Neuronal stem cell (in vitro differentiated cells): ENCODE data around the gene F8.
"Not testable (repeated sequence)": the region's sequence is repeated elsewhere in the genome, so short reads cannot be mapped to it uniquely, and the experiment has no call there.

Source experiments
- DNase-seq: peaks from one replicate; pipeline ENCODE4 v3.0.0-alpha.2; 2013; ENCODE audit warnings: low spot score
- H2AFZ ChIP-seq: one replicate; pipeline ENCODE4 v1.6.1; 2013; ENCODE audit warnings: mild to moderate bottlenecking, low read length, inconsistent platforms
- H2AK5ac ChIP-seq: 2 replicates; pipeline ENCODE4 v1.6.1; 2013; ENCODE audit warnings: low read depth, mild to moderate bottlenecking, inconsistent platforms, low read length, moderate library complexity, mixed read lengths
- H2BK120ac ChIP-seq: 2 replicates; pipeline ENCODE4 v1.6.1; 2013; ENCODE audit warnings: low read depth, mild to moderate bottlenecking, inconsistent platforms, low read length, moderate library complexity, mixed read lengths
- H2BK12ac ChIP-seq: one replicate; pipeline ENCODE4 v1.6.1; 2013; ENCODE audit warnings: low read length, inconsistent platforms
- H2BK15ac ChIP-seq: 2 replicates; pipeline ENCODE4 v1.6.1; 2013; ENCODE audit warnings: mild to moderate bottlenecking, low read length, inconsistent platforms, mixed read lengths
- H2BK5ac ChIP-seq: one replicate; pipeline ENCODE4 v1.6.1; 2013; ENCODE audit warnings: inconsistent platforms, mild to moderate bottlenecking, low read length, moderate library complexity
- H3K14ac ChIP-seq: one replicate; pipeline ENCODE4 v1.6.1; 2013; ENCODE audit warnings: low read length, inconsistent platforms
- H3K18ac ChIP-seq: 2 replicates; pipeline ENCODE4 v1.6.1; 2013; ENCODE audit warnings: low read length, inconsistent platforms
- H3K23ac ChIP-seq: 2 replicates; pipeline ENCODE4 v1.6.1; 2013; ENCODE audit warnings: low read depth, mild to moderate bottlenecking, mixed read lengths, low read length, inconsistent platforms; ENCODE audit not compliant: poor library complexity
- H3K27ac ChIP-seq: replicated peaks from 3 replicates; pipeline ENCODE4 v1.5.1; 2013; ENCODE audit warnings: low read length, inconsistent platforms
- H3K27me3 ChIP-seq, 3 experiments: 2 replicates each; pipeline ENCODE4 v1.6.1; 2013; ENCODE audit warnings: low read length in 3 of 3, mild to moderate bottlenecking in 2 of 3, inconsistent platforms in 1 of 3, low read depth in 1 of 3, mixed read lengths in 1 of 3, moderate library complexity in 1 of 3; ENCODE audit not compliant: control insufficient read depth in 3 of 3, insufficient read depth in 3 of 3
- H3K36me3 ChIP-seq, 2 donors: replicated peaks in 1 of 2; 2 replicates each; pipeline ENCODE4 v1.6.1; 2013; ENCODE audit warnings: low read length in 2 of 2; ENCODE audit not compliant: control insufficient read depth in 2 of 2, insufficient read depth in 2 of 2
- H3K4ac ChIP-seq: 2 replicates; pipeline ENCODE4 v1.6.1; 2013; ENCODE audit warnings: inconsistent platforms, mild to moderate bottlenecking, low read length, moderate library complexity
- H3K4me1 ChIP-seq, 2 donors: 1 replicate in 1 of 2; 2 replicates in 1 of 2; pipeline ENCODE4 v1.6.1; 2013; ENCODE audit warnings: low read length in 2 of 2, low read depth in 1 of 2; ENCODE audit not compliant: control insufficient read depth in 2 of 2, insufficient read depth in 1 of 2
- H3K4me2 ChIP-seq: one replicate; pipeline ENCODE4 v1.6.1; 2013; ENCODE audit warnings: mild to moderate bottlenecking, low read length, inconsistent platforms; ENCODE audit not compliant: insufficient read depth, poor library complexity, severe bottlenecking
- H3K4me3 ChIP-seq, 2 donors: 2 replicates each; pipeline ENCODE4 v1.5.1; 2013; ENCODE audit warnings: low read length in 2 of 2, mild to moderate bottlenecking in 2 of 2, inconsistent platforms in 1 of 2, moderate library complexity in 1 of 2
- H3K79me1 ChIP-seq: one replicate; pipeline ENCODE4 v1.6.1; 2013; ENCODE audit warnings: low read depth, mild to moderate bottlenecking, inconsistent platforms, low read length, moderate library complexity
- H3K9ac ChIP-seq: one replicate; pipeline ENCODE4 v1.6.1; 2013; ENCODE audit warnings: mild to moderate bottlenecking, low read depth, low read length, inconsistent platforms; ENCODE audit not compliant: poor library complexity
- H3K9me3 ChIP-seq, 2 donors: replicated peaks in 1 of 2; 2 replicates each; pipeline versions ENCODE3 to v1.6.1; 2013; ENCODE audit warnings: low read length in 2 of 2, mild to moderate bottlenecking in 2 of 2, inconsistent platforms in 1 of 2, low read depth in 1 of 2, mixed read lengths in 1 of 2, moderate library complexity in 1 of 2; ENCODE audit not compliant: control insufficient read depth in 2 of 2, insufficient read depth in 1 of 2
- H4K8ac ChIP-seq: one replicate; pipeline ENCODE4 v1.6.1; 2013; ENCODE audit warnings: low read depth, mild to moderate bottlenecking, inconsistent platforms, low read length, moderate library complexity
- H4K91ac ChIP-seq: one replicate; pipeline ENCODE4 v1.6.1; 2013; ENCODE audit warnings: low read length, low read depth, mild to moderate bottlenecking, inconsistent platforms; ENCODE audit not compliant: poor library complexity
- WGBS, 2 donors: extraction: QIAGEN DNeasy Blood & Tissue Kit; methylation state at CpG; one replicate each; pipeline ENCODE4 v1.1.7; 2013; ENCODE audit warnings: missing lambda C conversion rate in 2 of 2, mixed read lengths in 1 of 2; ENCODE audit not compliant: insufficient read length in 2 of 2, insufficient replicate concordance in 1 of 2; ENCODE audit errors: extremely low coverage in 2 of 2; 5-methylcytosine and 5-hydroxymethylcytosine counted together

F8 gene

DNA sequence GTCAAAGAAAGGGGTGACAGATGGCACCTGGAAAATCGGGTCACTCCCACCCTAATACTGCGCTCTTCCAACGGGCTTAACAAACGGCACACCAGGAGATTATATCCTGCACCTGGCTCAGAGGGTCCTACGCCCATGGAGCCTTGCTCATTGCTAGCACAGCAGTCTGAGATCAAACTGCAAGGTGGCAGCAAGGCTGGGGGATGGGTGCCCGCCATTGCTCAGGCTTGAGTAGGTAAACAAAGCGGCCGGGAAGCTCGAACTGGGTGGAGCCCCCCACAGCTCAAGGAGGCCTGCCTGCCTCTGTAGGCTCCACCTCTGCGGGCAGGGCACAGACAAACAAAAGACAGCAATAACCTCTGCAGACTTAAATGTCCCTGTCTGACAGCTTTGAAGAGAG, 83.3 kb downstream of the F8 start:
- no CpG with 5 or more reads among the region's 10 CpGs for WGBS, 2 donors

DNA sequence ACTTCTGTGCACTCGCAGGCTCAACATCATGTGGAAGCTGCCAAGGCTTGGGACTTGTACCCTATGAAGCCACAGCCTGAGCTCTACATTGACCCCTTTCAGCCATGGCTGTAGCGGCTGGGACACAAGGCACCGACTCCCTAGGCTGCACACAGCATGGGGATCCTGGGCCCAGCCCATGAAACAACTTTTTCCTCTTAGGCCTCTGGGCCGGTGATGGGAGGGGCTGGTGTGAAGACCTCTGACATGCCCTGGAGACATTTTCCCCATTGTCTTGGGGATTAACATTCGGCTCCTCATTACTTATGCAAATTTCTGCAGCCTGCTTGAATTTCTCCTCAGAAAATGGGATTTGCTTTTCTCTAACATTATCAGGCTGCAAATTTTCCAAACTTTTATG, 97.8 kb downstream of the F8 start:
- H4K91ac ChIP-seq, H3K79me1 ChIP-seq, H3K27me3 ChIP-seq, H2BK15ac ChIP-seq, H3K14ac ChIP-seq, H3K23ac ChIP-seq, H3K18ac ChIP-seq, H3K4ac ChIP-seq, H3K4me1 ChIP-seq, H2AK5ac ChIP-seq, H3K27ac ChIP-seq, H3K36me3 ChIP-seq, H2BK120ac ChIP-seq, DNase-seq, H2AFZ ChIP-seq, H3K9me3 ChIP-seq, H2BK5ac ChIP-seq, H3K9ac ChIP-seq, H3K4me3 ChIP-seq, H4K8ac ChIP-seq, H2BK12ac ChIP-seq, H3K4me2 ChIP-seq: not testable (repeated sequence)
- no CpG with 5 or more reads among the region's 5 CpGs for WGBS, 2 donors

More for the DNA sequence above, 83.3 kb downstream of the F8 start:
- H4K91ac ChIP-seq, H3K9ac ChIP-seq, H2BK15ac ChIP-seq, H3K27me3 ChIP-seq, H3K4me3 ChIP-seq, H3K9me3 ChIP-seq, H2AFZ ChIP-seq, H3K4ac ChIP-seq, H3K18ac ChIP-seq, H3K14ac ChIP-seq, H2BK5ac ChIP-seq, H2BK120ac ChIP-seq, DNase-seq, H2BK12ac ChIP-seq, H4K8ac ChIP-seq, H3K4me2 ChIP-seq, H2AK5ac ChIP-seq, H3K23ac ChIP-seq, H3K4me1 ChIP-seq, H3K27ac ChIP-seq, H3K36me3 ChIP-seq, H3K79me1 ChIP-seq: not testable (repeated sequence)

DNA sequence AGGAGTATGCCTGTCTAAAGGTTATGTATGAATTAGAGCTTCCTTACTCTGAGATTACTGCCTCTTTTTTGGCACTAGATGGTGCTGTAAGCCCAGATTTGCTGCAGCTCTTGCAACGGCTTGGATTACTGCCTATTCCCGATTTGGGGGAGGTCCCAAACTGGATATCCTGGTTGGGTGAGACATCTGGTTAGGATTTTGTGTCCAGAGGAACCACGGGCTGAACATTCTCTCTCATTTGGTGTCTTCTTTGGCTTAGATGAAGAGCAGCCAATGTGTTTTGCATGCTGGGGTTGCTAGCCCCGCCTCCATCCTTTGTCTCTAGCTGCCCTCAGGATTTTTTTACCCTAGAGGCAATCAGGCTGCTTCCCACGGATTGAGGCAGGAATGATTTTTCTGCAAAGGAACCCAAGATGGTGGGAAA, 104.5 kb downstream of the F8 start:
- peak; percentile 47 for DNase-seq
- Histone ChIP-seq H2AK5ac (no peak overlapping the region), H2BK120ac (no peak overlapping the region), H3K27me3 (no peaks in the 10 kb centered on the region), H3K79me1 (no peaks in the 10 kb centered on the region), H4K91ac (no peak overlapping the region), H3K14ac (no peak overlapping the region), H3K27ac (no peak overlapping the region), H2BK12ac (no peak overlapping the region), H3K4me3 (peak overlapping the region in 1 of 2 donors; percentile 15), H3K4me1 (no peaks in the 10 kb centered on the region), H2BK15ac (no peak overlapping the region), H3K18ac (no peak overlapping the region), H2AFZ (peak overlapping the region; percentile 79), H3K4ac (no peak overlapping the region), H3K36me3 (no peaks in the 10 kb centered on the region), H3K4me2 (no peak overlapping the region), H4K8ac (no peak overlapping the region), H2BK5ac (no peak overlapping the region), H3K9ac (no peak overlapping the region), H3K9me3 (no peaks in the 10 kb centered on the region), H3K23ac (no peak overlapping the region)
- WGBS, 2 donors, result no CpG with 5 or more reads among the region's 5 CpGs

DNA sequence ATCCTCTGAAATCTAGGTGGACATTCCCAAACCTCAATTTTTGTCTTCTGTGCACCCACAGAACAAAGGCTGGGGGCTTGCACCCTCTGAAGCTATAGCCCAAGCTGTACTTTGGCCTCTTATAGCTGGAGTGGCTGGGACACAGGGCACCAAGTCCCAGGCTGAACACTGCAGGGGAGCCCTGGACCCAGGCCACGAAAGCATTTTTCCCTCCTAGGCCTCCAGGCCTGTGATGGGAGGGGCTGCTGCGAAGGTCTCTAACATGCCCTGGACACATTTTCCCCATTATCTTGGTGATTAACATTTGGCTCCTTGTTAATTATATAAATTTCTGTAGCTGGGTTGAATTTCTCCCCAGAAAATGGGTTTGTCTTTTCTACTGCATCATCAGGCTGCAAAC, 108.5 kb downstream of the F8 start:
- Histone ChIP-seq H4K8ac (no peak overlapping the region), H3K27me3 (no peaks in the 10 kb centered on the region), H2AFZ (no peak overlapping the region), H2BK12ac (no peak overlapping the region), H2AK5ac (no peak overlapping the region), H3K9ac (no peak overlapping the region), H3K36me3 (no peaks in the 10 kb centered on the region), H3K4me3 (no peak overlapping the region), H3K27ac (no peak overlapping the region), H3K4ac (no peak overlapping the region), H3K18ac (no peak overlapping the region), H2BK15ac (no peak overlapping the region), H3K4me2 (no peak overlapping the region), H3K23ac (no peak overlapping the region), H3K14ac (no peak overlapping the region), H2BK120ac (no peak overlapping the region), H3K79me1 (no peaks in the 10 kb centered on the region), H2BK5ac (no peak overlapping the region), H3K4me1 (no peaks in the 10 kb centered on the region), H4K91ac (no peak overlapping the region), H3K9me3 (peaks cover 0 to 3% of the 10 kb centered on the region in 2 donors)
- DNase-seq, result no peak
- no CpG with 5 or more reads among the region's 2 CpGs for WGBS, 2 donors
